HG03045 (cell line): ENCODE measurements around the gene TRPC1.
"Not testable (repeated sequence)": the region's sequence is repeated elsewhere in the genome, so short reads cannot be mapped to it uniquely, and the experiment has no call there.

ENCODE experiments used
- ATAC-seq: cut with Tn5 transposase; IDR thresholded peaks from one replicate; pipeline ENCODE4 v1.9.1; 2021; ENCODE audit warnings: mild to moderate bottlenecking, moderate library complexity; ENCODE audit not compliant: unreplicated experiment

The TRPC1 gene

GRCh38 chr3:142752605-142753004, 28.8 kb downstream of the TRPC1 start:
- ATAC-seq = not testable (repeated sequence)

GRCh38 chr3:142754494-142754893, 30.7 kb downstream of the TRPC1 start:
- no peak for ATAC-seq

- ATAC-seq = no peak
These were observed 44.5 kb downstream of the TRPC1 start for GRCh38 chr3:142768338-142768737.

GRCh38 chr3:142777927-142778326, 54.1 kb downstream of the TRPC1 start:
- ATAC-seq = no peak

GRCh38 chr3:142778541-142778940, 54.7 kb downstream of the TRPC1 start:
- no peak for ATAC-seq

GRCh38 chr3:142779591-142779990, 55.8 kb downstream of the TRPC1 start:
- ATAC-seq = no peak

GRCh38 chr3:142782616-142783015, 58.8 kb downstream of the TRPC1 start:
- ATAC-seq = no peak

- no peak for ATAC-seq
These were observed 60.4 kb downstream of the TRPC1 start for GRCh38 chr3:142784228-142784627.

- ATAC-seq = no peak
These were observed 62.2 kb downstream of the TRPC1 start for GRCh38 chr3:142785996-142786395.

GRCh38 chr3:142787719-142788118, 63.9 kb downstream of the TRPC1 start:
- ATAC-seq = no peak

GRCh38 chr3:142794508-142794907, 70.7 kb downstream of the TRPC1 start:
- ATAC-seq = no peak

- ATAC-seq = no peak
These were observed 71.5 kb downstream of the TRPC1 start for GRCh38 chr3:142795332-142795731.

GRCh38 chr3:142796823-142797222, 73.0 kb downstream of the TRPC1 start:
- ATAC-seq = no peak

- ATAC-seq = no peak
These were observed 77.9 kb downstream of the TRPC1 start for GRCh38 chr3:142801746-142802145.

- no peak for ATAC-seq
These were observed 79.1 kb downstream of the TRPC1 start for GRCh38 chr3:142802891-142803290.

GRCh38 chr3:142808103-142808917, 84.5 kb downstream of the TRPC1 start:
- ATAC-seq = no peak

GRCh38 chr3:142809259-142809658, 85.4 kb downstream of the TRPC1 start:
- ATAC-seq = no peak

- no peak for ATAC-seq
These were observed 92.0 kb downstream of the TRPC1 start for GRCh38 chr3:142815803-142816202.

GRCh38 chr3:142817356-142817755, 93.5 kb downstream of the TRPC1 start:
- no peak for ATAC-seq

- ATAC-seq = no peak
These were observed 94.1 kb downstream of the TRPC1 start for GRCh38 chr3:142817897-142818296.

- no peak for ATAC-seq
These were observed 94.8 kb downstream of the TRPC1 start for GRCh38 chr3:142818651-142819050.

GRCh38 chr3:142819179-142819578, 95.3 kb downstream of the TRPC1 start:
- no peak for ATAC-seq
